OCI-LY1 (cell line): Measurements from ENCODE around the gene ACACA.
A peak's percentile ranks its signal among the peaks of the same experiment; 100 is the strongest.

Source experiments
- H2AFZ ChIP-seq: fragments of 200-600 bp; sonication (generic), shearing (Covaris generic); 2 replicates; pipeline ENCODE4 v1.6.0; 2014; ENCODE audit warnings: antibody characterized with exemption, mild to moderate bottlenecking, low read length
- H3F3A ChIP-seq: fragments of 200-600 bp; sonication (generic), shearing (Covaris generic); 2 replicates; pipeline ENCODE4 v1.6.0; 2014; ENCODE audit warnings: mild to moderate bottlenecking, antibody characterized with exemption, low read length, moderate library complexity; ENCODE audit not compliant: insufficient read depth
- H3K27ac ChIP-seq: fragments of 200-600 bp; sonication (generic); 2 replicates; pipeline ENCODE4 v1.5.1; 2014; ENCODE audit warnings: low read length, mixed run types, mild to moderate bottlenecking, low read depth; ENCODE audit not compliant: poor library complexity, severe bottlenecking
- H3K27me3 ChIP-seq: fragments of 200-600 bp; sonication (generic); 2 replicates; pipeline ENCODE4 v1.6.0; 2014; ENCODE audit warnings: antibody characterized with exemption, mild to moderate bottlenecking, low read length, moderate library complexity; ENCODE audit not compliant: insufficient read depth
- H3K36me3 ChIP-seq: fragments of 200-600 bp; sonication (generic); 2 replicates; pipeline ENCODE4 v1.6.1; 2014; ENCODE audit warnings: mild to moderate bottlenecking, antibody characterized with exemption, low read length, moderate library complexity, mixed read lengths; ENCODE audit not compliant: insufficient read depth
- H3K4me1 ChIP-seq: fragments of 200-600 bp; sonication (generic); 2 replicates; pipeline ENCODE4 v1.5.1; 2014; ENCODE audit warnings: mild to moderate bottlenecking, low read length, moderate library complexity; ENCODE audit not compliant: insufficient read depth, severe bottlenecking
- H3K4me2 ChIP-seq: fragments of 200-600 bp; sonication (generic), shearing (Covaris generic); 2 replicates; pipeline ENCODE4 v1.6.1; 2014; ENCODE audit warnings: low read length
- H3K4me3 ChIP-seq: fragments of 200-600 bp; sonication (generic); 2 replicates; pipeline ENCODE4 v1.5.1; 2014; ENCODE audit warnings: low read length, low read depth, mild to moderate bottlenecking, mixed read lengths; ENCODE audit not compliant: poor library complexity, severe bottlenecking
- H3K79me2 ChIP-seq: fragments of 200-600 bp; shearing (Covaris generic); 2 replicates; pipeline ENCODE4 v1.6.1; 2016; ENCODE audit warnings: mixed run types, low read length, mixed read lengths; ENCODE audit not compliant: insufficient read depth
- H3K9ac ChIP-seq: fragments of 200-600 bp; sonication (generic), shearing (Covaris generic); 2 replicates; pipeline ENCODE4 v1.6.1; 2014; ENCODE audit warnings: mild to moderate bottlenecking, low read length, mixed read lengths
- H3K9me2 ChIP-seq: fragments of 200-600 bp; sonication (generic), shearing (Covaris generic); 2 replicates; pipeline ENCODE4 v1.6.1; 2014; ENCODE audit warnings: low read depth, mild to moderate bottlenecking, low read length, mixed read lengths
- H3K9me3 ChIP-seq: fragments of 200-600 bp; shearing (Covaris generic); 2 replicates; pipeline ENCODE4 v1.6.1; 2014; ENCODE audit warnings: low read length, mixed read lengths
- H4K20me1 ChIP-seq: fragments of 200-600 bp; sonication (generic), shearing (Covaris generic); 2 replicates; pipeline ENCODE4 v1.6.0; 2016; ENCODE audit warnings: mild to moderate bottlenecking, low read length; ENCODE audit not compliant: insufficient read depth
- CTCF ChIP-seq: fragments of 200-600 bp; sonication (generic), shearing (Covaris generic); IDR thresholded peaks from 2 replicates; pipeline ENCODE4 v1.5.1; 2017; ENCODE audit warnings: mild to moderate bottlenecking, antibody characterized with exemption, low read length, moderate library complexity, mixed read lengths
- EZH2 ChIP-seq: fragments of 200-600 bp; sonication (generic), shearing (Covaris generic); IDR thresholded peaks from 2 replicates; pipeline ENCODE4 v1.8.0; 2017; ENCODE audit warnings: borderline replicate concordance, mixed run types, mild to moderate bottlenecking, antibody characterized with exemption, low read length, moderate library complexity, mixed read lengths

Gene ACACA

GRCh38 chr17:37246085-37246484 lies 160.6 kb downstream of the ACACA start:
- H3K79me2 ChIP-seq: no peaks in the 10 kb centered on the region
- peaks cover 95% of the 10 kb centered on the region for H3K36me3 ChIP-seq
- H3K4me1 ChIP-seq: no peaks in the 10 kb centered on the region
- H3K27ac ChIP-seq: no peak overlapping the region
- no peaks in the 10 kb centered on the region for H4K20me1 ChIP-seq
- no peak overlapping the region for H2AFZ ChIP-seq
- H3K9me3 ChIP-seq: no peaks in the 10 kb centered on the region
- H3K4me3 ChIP-seq: no peak overlapping the region
- H3F3A ChIP-seq: no peaks in the 10 kb centered on the region; the same call in 1 of the 2 replicates
- no peaks in the 10 kb centered on the region for H3K9me2 ChIP-seq
- H3K9ac ChIP-seq: no peak overlapping the region
- H3K27me3 ChIP-seq: no peaks in the 10 kb centered on the region
- H3K4me2 ChIP-seq: no peak overlapping the region
- no peak for TF ChIP-seq CTCF
- no peak for TF ChIP-seq EZH2

- no peak overlapping the region for H2AFZ ChIP-seq
- no peaks in the 10 kb centered on the region for H3K27me3 ChIP-seq
- H3K9me2 ChIP-seq: no peaks in the 10 kb centered on the region
- H3K4me3 ChIP-seq: no peak overlapping the region
- no peaks in the 10 kb centered on the region for H3F3A ChIP-seq
- H3K9me3 ChIP-seq: no peaks in the 10 kb centered on the region
- no peak overlapping the region for H3K27ac ChIP-seq
- H3K4me1 ChIP-seq: no peaks in the 10 kb centered on the region
- no peaks in the 10 kb centered on the region for H3K79me2 ChIP-seq
- H3K9ac ChIP-seq: no peak overlapping the region
- no peaks in the 10 kb centered on the region for H4K20me1 ChIP-seq
- TF ChIP-seq EZH2: no peak
- no peak for TF ChIP-seq CTCF
- H3K36me3 ChIP-seq: peaks cover 95% of the 10 kb centered on the region
- no peak overlapping the region for H3K4me2 ChIP-seq
These were observed 166.3 kb downstream of the ACACA start for GRCh38 chr17:37240381-37240780.

GRCh38 chr17:37239690-37240334 lies 166.8 kb downstream of the ACACA start:
- Histone ChIP-seq H3K9me3 (no peaks in the 10 kb centered on the region), H3F3A (no peaks in the 10 kb centered on the region), H3K4me2 (no peak overlapping the region), H3K36me3 (peaks cover 95% of the 10 kb centered on the region), H3K4me1 (no peaks in the 10 kb centered on the region), H3K27me3 (no peaks in the 10 kb centered on the region), H3K79me2 (no peaks in the 10 kb centered on the region), H3K9me2 (no peaks in the 10 kb centered on the region), H4K20me1 (no peaks in the 10 kb centered on the region), H2AFZ (no peak overlapping the region), H3K4me3 (no peak overlapping the region), H3K9ac (no peak overlapping the region), H3K27ac (no peak overlapping the region)
- TF ChIP-seq EZH2 (no peak), CTCF (peak; percentile 60)
